GM18499 (cell line): Measurements from ENCODE around the gene PKHD1.

Experiments
- ATAC-seq: cut with Tn5 transposase; IDR thresholded peaks from one replicate; pipeline ENCODE4 v1.9.1; 2021; ENCODE audit warnings: moderate number of reproducible peaks; ENCODE audit not compliant: insufficient read depth, unreplicated experiment

The PKHD1 gene, protein sequence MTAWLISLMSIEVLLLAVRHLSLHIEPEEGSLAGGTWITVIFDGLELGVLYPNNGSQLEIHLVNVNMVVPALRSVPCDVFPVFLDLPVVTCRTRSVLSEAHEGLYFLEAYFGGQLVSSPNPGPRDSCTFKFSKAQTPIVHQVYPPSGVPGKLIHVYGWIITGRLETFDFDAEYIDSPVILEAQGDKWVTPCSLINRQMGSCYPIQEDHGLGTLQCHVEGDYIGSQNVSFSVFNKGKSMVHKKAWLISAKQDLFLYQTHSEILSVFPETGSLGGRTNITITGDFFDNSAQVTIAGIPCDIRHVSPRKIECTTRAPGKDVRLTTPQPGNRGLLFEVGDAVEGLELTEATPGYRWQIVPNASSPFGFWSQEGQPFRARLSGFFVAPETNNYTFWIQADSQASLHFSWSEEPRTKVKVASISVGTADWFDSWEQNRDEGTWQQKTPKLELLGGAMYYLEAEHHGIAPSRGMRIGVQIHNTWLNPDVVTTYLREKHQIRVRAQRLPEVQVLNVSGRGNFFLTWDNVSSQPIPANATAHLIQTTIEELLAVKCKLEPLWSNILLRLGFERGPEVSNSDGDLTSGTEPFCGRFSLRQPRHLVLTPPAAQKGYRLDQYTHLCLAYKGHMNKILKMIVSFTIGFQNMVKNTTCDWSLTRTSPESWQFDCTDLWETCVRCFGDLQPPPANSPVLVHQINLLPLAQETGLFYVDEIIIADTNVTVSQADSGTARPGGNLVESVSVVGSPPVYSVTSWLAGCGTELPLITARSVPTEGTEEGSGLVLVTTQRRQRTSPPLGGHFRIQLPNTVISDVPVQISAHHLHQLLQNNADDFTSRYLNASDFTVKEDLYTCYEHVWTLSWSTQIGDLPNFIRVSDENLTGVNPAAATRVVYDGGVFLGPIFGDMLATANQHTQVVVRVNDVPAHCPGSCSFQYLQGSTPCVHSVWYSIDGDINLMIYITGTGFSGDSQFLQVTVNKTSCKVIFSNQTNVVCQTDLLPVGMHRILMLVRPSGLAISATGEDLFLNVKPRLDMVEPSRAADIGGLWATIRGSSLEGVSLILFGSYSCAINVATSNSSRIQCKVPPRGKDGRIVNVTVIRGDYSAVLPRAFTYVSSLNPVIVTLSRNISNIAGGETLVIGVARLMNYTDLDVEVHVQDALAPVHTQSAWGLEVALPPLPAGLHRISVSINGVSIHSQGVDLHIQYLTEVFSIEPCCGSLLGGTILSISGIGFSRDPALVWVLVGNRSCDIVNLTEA (N-terminal part only)

DNA sequence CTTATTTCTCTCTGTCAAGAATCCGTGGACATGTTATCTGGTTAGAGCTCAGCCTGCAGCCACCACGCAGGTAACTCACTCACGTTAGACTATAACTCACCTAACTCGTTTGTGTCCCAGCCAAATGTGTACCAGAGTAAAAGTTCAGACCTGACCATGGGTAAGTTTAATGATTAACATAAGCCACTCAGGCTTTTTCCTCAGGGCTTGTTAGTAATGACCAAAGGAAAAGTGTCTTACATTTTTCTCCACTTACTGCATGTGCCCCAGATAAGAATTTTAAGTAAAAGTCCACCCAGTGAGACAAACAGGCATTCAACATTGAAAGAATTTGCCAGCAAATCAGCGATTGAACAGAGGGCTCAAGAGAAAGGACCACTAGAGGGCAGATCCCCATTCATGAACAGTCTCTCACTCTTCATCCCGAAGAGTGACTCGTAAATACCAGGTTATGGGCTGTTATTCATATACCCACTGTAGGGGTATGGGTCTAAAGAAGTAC is at the start of gene PKHD1:
Gene PKHD1, minus strand, starts transcription at position 116 of the 502 bp plus-strand sequence. CDS start 2,680 bp downstream, outside the sequence.
- ATAC-seq: no peak

DNA sequence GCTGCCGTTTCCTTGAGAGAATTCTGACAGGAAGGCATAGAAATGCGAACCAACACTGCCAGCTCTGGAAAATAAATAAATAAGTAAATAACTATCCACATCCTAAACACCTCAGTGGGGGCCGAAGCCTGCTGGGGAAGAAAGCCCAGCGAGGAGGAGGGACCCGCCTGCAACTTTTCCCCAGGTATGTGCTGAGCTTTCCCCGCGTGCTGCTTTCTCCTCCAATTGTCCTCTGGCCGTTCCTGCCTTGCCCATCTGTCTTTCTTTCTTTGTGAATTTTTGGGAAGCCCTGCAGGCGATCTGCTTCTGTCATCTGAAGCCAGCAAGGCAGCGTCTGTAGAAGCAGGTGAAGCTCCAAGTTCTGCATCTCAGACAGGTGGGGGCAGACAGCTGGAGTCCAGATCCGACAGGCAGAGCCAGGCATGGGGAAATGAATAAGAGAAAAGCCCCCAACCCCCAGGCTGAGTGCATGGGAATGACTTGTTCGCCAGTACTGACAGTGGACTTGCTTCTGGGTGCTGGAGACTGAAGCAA is 49.6 kb upstream of the PKHD1 start:
- ATAC-seq: no peak

DNA sequence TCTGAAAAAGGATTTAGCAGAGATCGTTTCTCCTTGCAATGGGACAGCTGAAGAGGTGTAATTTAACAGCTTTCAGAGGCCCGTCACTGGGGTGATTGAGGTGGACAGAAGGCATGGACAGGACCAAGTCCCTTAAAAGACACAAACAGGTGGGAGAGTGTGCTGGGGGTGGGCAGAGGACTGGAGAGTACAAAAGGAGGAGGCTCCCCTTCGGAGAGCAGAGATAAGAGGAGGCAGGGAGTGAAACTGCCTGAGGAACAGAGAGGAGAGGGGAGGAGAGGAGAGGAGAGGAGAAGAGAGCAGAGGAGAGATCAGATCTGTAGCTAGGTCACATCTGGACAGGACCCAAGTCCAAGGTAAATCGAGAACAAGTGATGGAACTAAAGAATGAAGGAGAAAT is 48.6 kb upstream of the PKHD1 start:
- ATAC-seq: no peak

DNA sequence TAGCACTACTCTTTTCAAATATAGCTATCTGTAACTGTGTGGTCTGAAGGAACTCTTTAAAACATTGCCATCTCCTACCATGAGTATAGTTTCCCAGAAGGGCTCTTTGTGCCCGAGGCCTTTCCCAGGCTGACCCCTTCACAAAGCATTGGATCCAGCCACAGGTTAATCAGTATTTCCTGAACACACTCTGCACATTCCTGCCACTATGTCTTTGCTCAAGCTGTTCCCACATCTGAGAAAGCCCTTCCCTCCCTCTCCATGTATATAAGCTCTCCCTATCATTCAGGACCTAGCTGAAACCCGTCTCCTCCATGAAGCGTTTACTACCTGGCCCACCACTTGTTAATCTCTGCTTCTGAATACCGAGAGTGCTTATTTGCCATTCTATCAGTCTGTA is 47.8 kb upstream of the PKHD1 start:
- ATAC-seq: no peak

DNA sequence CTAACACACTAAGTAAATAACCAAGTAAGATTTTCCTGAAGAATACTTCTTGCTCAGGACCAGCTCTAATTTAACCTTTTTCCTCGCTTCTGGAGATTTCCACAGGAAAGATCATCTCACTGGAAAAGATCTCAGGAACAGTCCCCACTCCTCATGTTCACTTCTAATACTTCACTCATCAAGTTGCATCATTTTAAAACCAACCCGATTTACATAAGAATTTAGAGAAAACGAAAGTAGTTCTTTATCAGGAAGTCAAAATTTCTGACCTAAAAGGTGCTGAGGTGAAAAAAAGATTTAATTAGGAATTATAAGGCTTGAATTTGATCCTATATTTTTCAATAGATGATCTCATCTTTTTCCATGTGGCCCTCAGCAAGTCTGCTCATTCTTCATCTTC is 46.6 kb upstream of the PKHD1 start:
- ATAC-seq: no peak

DNA sequence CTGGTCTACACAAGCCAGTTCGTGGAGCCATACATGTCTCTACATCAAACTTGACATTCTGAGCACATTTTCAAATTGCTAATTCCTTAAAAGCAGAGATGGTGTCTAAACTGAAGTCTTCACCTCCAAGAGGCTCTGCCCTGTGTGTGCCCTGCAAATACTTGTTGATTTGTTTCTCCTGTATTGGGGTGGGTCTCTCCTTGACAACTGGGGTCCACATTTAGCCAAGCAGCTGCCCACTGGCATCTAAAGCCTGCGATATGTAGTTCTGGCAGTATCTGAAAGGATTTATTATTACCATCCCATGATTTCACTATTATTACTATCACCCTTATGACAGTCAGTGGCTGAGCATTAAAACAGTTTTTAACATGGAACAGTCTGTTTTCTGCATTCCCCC is 45.9 kb upstream of the PKHD1 start:
- no peak for ATAC-seq

DNA sequence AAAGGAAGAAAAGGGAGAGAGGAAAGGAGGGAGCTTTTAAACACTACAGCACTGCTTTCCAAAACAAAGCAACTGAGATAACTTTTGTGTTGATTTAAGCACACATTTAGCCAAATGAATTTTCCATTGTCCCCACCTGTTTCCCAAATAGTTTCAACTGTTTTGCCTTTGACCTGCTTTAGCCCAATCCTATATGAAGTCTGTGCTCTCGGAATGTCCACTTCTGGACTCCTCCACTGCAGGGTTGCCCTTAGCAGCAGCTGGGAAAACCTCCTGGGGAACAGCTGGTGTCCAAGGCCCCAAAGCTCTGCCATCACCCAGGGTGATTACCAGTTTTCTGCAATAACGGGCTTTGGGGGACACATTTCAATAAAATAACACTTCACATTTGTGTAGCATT is 44.9 kb upstream of the PKHD1 start:
- ATAC-seq: no peak

DNA sequence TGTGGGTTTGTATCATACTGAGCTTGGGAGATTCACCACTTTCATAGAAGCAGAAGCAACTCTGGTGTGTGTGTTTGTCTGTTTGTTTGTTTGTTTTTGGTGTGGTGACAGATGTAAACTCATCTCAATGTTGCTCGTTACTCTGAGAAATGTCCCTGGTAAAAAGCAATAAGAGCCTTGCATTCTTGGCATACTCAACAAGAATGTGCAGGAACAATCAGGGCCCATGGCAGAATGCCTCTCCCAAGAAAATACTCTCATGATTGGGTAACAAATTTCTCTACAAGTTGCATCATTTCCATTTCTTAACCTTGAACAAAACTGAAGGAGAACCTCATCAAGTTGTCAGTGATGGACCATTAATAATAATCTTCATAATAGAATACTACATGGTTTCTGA is 43.0 kb upstream of the PKHD1 start:
- ATAC-seq: no peak

DNA sequence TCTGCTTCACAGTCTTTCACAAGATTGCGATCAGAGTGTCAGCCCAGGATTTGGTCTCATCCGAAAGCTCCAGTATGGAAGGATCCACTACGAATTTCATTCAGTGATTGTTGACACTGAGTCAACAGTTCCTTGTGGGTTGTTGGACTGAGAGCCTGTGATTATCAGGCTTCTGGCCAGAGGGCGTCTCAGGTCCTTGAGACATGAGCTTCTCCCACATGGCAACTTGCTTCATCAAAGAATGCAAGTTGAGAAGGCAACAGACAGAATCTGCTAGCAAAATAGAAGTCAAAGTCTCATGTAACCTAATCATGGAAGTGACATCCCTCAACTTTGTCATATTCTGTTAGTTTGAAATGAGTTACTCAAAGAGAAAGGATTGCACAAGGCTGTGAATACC is 40.5 kb upstream of the PKHD1 start:
- no peak for ATAC-seq

DNA sequence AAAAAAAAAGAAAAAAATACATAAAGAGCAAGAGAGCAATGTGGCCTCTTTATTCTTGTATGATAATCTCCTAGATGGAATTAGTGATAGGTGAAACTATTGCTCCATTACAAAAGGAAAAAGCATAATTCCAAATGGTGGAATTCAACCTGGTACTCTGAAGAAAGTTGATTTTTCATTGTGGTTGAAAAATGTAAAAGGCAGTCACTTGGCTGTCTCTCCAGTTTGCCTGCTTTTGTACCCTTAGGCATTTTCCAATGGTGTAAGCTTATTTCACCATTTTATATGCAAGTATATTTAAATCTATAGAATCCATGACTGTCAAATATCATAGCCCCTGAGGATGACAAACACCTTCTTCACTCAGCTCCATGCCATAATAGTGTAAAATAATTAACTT is 38.8 kb upstream of the PKHD1 start:
- ATAC-seq: no peak

DNA sequence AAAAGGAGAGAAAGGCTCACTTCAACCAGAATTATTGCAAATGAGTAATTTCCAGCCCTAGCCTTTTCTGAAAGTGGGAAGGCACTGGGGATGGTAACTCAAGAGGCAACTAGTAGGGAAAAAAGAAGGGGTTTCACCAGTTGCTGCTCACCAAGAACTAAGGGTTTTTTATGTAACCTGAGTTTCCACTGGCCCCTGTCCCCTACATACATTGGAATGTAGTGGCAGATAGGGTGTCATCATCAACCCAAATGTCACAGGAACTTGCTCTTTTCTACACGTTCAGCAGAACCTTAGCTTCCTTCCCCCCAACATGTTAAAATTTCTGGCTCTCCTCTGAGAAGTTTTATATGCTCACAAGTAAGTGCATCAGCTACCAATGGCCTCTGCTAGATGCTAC is 38.2 kb upstream of the PKHD1 start:
- no peak for ATAC-seq

DNA sequence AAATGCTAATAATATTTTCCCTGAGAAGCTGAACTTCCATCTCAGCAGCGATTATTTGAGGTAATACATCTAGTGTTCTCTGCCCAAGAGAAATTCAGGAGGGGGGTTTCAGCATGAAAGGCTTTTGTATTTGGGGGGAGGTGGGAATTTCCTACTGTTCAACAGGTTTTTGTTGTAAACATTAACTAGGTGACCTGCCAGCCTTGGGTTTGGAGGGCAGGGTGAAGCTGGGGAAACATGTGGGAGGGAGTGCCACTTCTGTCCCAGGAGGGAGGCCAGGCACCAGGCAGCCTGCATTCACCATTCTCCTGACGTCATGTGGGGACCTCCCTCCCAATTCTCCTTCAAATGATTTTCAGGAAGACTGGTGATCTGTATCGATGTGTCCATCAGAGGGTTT is 37.7 kb upstream of the PKHD1 start:
- ATAC-seq: no peak

DNA sequence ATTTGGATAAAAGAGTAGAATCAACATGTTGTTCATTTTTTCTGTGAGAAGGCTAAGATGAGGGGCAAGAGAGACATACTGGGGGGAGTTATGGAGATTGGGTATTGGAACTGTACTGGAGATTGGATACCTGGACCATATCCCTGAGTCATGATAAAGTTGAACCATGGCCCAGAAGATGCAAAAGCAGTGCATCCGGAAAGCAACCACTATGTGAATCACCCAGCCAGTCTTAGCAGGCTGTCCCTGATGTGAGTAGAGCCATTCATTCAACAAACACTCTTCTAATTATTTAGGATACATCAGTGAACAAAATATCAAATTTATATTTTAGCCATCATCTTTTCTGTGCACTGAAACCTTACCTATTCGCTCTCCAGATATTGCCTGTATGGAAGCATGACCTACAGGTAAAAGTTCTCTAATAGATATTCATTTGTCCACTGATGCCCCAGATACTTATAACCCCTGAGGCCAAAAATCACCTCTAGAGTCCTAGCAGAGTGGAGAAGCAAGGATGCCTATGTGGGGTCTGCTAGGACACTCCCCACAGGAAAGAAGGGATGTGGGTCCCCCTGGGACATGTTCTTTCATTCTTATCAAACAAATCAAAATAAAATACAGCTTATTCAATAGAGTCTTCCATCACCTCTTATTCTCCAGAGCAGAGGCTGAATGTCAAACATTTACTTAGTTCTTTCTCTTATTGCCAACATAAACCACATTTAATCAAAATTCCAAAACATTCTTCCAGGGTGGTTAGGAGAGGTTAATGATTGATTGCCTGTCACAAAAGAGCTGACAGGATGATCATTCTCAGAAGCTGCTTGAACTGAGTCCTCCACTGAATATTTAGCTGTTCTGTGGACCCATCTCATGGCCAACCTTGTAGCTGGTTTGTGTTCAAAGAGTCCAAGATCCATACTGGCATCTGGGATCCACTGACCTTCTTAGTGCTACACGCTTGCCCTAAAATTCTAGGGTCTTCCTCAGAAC is 37.0 kb upstream of the PKHD1 start:
- ATAC-seq: no peak

DNA sequence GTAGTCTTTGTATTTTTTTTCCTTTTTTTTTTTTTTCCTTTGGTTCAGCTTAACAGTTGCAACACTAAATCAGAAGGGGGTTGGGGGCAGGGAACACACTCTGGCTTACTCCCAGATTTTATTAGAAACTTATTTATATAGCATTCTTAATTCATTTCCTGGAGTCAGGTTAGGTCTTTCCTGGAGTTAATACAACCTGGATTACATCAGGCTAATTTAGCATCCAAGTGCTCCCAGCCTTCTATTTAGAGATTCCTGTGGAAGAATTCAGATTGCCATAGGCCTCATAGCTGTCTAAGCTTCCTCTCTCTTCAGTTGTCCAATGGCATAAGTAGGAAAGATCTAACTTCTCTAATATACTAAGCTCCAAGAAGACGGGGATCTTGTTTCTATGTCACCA is 35.8 kb upstream of the PKHD1 start:
- ATAC-seq: no peak

DNA sequence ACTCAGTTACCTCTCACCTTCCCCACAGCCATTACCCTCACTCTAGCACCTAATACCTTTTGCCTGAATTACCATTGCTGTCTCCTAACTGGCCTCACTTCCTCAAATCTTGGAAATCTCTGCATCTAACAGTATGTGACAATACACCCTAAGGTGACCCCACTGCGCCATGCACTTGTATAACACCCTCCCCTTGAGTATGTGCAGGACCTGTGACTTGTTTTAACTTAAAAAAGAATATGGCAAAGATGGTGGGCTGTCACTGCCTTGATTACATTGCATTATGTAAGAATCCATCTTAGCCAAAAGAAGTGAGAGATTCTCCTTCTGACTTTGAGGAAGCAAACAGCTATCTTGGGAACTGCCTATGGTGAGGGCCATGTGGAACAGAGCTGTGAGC is 29.9 kb upstream of the PKHD1 start:
- ATAC-seq: no peak

DNA sequence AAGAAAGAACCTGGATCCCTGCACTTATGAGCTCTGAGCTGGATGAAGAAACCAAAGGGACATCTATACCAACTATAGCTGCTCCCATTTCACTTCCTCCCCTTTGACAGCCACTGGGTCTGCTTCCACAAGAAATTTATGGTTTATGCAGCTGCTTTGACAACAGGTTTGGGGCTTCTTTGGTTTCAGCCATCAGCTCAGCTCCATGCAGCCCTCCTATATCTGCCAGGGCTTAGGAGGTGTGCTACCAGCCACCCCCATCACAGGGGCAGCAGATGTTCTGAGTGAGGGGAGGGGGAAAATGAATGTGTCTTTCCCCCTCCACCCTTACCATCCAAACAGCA is 29.2 kb upstream of the PKHD1 start:
- ATAC-seq: no peak

DNA sequence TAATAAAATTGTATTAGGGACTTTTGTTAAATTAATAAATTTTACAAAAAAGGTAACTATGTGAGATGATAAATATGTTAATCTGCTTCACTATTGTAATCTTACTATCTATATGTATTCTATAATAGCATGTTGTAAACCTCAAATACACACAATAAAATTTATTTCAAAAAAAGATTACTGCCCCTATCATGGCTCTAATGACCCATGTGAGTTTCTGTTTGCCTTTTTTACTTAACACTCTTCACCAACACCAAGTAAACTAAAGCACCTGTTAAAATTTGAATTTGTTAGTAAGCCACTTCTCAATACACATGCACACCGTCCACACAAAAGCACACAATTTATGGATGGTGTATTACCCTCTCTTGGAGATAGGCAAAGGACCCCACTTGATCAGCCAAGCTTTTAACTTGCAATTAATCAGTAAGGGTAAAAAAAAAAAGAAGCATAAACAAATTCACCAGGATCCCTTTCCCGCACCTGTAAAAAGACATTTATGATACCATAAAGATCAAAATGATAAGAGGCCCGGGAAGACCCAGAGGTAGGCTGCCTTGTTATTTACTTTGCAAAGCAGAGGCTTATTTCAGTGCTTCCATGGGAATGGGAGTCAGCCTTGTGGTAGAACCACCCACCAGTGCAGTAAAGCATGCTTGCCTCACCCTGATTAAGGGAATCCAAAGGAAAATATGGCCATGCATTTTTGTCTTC is 28.6 kb upstream of the PKHD1 start:
- no peak for ATAC-seq

DNA sequence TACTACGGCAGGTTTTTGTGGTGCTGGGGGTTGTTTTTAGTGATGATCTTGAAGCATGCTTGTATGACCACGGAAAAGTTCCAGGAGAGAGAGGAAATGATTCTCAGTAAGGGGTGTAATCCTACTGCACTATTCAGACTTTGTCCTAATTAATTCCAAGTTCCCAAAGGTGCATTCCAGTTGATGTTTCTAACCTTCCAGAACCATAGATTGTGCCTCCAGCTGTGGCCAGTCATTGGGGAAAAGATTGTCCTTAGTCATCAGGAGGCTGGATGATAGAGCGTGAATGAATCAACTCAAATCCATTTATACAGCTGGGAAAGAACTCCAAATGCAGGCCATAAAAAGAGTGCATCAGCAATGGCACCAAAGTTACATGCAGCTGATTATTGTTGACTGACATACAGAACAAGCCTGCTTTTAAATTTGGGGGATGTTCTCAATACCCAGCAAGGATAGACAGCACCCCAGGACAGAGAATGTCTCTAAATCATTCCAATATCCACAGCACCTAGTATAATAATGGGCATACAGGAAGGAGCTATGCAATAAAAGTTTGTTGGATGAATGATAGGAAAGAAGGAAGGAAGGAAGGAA is 27.8 kb upstream of the PKHD1 start:
- ATAC-seq: no peak
